Astrocyte (in vitro differentiated cells and primary cell): ENCODE measurements around the gene ICOSLG. TPM values are rescaled to one million over a fixed set of nuclear protein-coding genes. Genes with fewer than 3 reads are reported as not detected.
"Not testable (repeated sequence)": the region's sequence is repeated elsewhere in the genome, so short reads cannot be mapped to it uniquely, and the experiment has no call there.

ENCODE experiments used
- DNase-seq: peaks from one replicate; pipeline ENCODE4 v3.0.0-alpha.2; 2010; ENCODE audit warnings: low read depth
- FAIRE-seq: peaks from 2 replicates; lab custom pipeline; 2011; peaks lifted over from hg19 to GRCh38; lab: Jason Lieb, UNC
- H2AFZ ChIP-seq: 2 replicates; pipeline ENCODE4 v1.6.0; 2012; ENCODE audit warnings: low read depth, low read length, inconsistent platforms
- H3K27ac ChIP-seq: 2 replicates; pipeline ENCODE4 v1.5.1; 2011; ENCODE audit warnings: low read depth, low read length, inconsistent platforms
- H3K27me3 ChIP-seq: 2 replicates; pipeline ENCODE4 v1.6.0; 2011; ENCODE audit warnings: low read length, inconsistent platforms; ENCODE audit not compliant: insufficient read depth
- H3K36me3 ChIP-seq: 2 replicates; pipeline ENCODE4 v1.5.1; 2011; ENCODE audit warnings: low read length, inconsistent platforms; ENCODE audit not compliant: insufficient read depth
- H3K4me1 ChIP-seq: 2 replicates; pipeline ENCODE4 v1.5.1; 2011; ENCODE audit warnings: low read length, inconsistent platforms; ENCODE audit not compliant: insufficient read depth
- H3K4me2 ChIP-seq: 2 replicates; pipeline ENCODE4 v1.6.0; 2012; ENCODE audit warnings: low read length, inconsistent platforms
- H3K4me3 ChIP-seq: 2 replicates; pipeline ENCODE4 v1.5.1; 2011; ENCODE audit warnings: low read depth, mild to moderate bottlenecking, low read length, inconsistent platforms; ENCODE audit not compliant: insufficient read depth
- H3K79me2 ChIP-seq: 2 replicates; pipeline ENCODE4 v1.6.0; 2012; ENCODE audit warnings: mild to moderate bottlenecking, low read length, inconsistent platforms; ENCODE audit not compliant: insufficient read depth
- H3K9ac ChIP-seq: 2 replicates; pipeline ENCODE4 v1.6.0; 2012; ENCODE audit warnings: mild to moderate bottlenecking, low read length, inconsistent platforms
- H3K9me3 ChIP-seq: 2 replicates; pipeline ENCODE4 v1.5.1; 2012; ENCODE audit warnings: low read depth, mild to moderate bottlenecking, low read length, inconsistent platforms; ENCODE audit not compliant: insufficient read depth
- H4K20me1 ChIP-seq: 2 replicates; pipeline ENCODE4 v1.6.0; 2012; ENCODE audit warnings: low read length, inconsistent platforms; ENCODE audit not compliant: insufficient read depth
- H3K27ac Mint-ChIP-seq: one replicate; pipeline ENCODE4 v1.8.0; 2021; ENCODE audit warnings: mild to moderate bottlenecking, mixed read lengths; ENCODE audit not compliant: unreplicated experiment
- H3K27me3 Mint-ChIP-seq: one replicate; pipeline ENCODE4 v1.8.0; 2021; ENCODE audit warnings: low read depth, mixed read lengths; ENCODE audit not compliant: unreplicated experiment
- H3K36me3 Mint-ChIP-seq: one replicate; pipeline ENCODE4 v1.8.0; 2021; ENCODE audit warnings: low read depth, mixed read lengths; ENCODE audit not compliant: unreplicated experiment
- H3K4me1 Mint-ChIP-seq: one replicate; pipeline ENCODE4 v1.8.0; 2021; ENCODE audit warnings: low read depth, mixed read lengths; ENCODE audit not compliant: unreplicated experiment
- H3K4me3 Mint-ChIP-seq: one replicate; pipeline ENCODE4 v1.8.0; 2021; ENCODE audit warnings: mild to moderate bottlenecking, moderate library complexity, mixed read lengths; ENCODE audit not compliant: unreplicated experiment
- H3K9me3 Mint-ChIP-seq: one replicate; pipeline ENCODE4 v1.8.0; 2021; ENCODE audit warnings: mild to moderate bottlenecking, mixed read lengths; ENCODE audit not compliant: unreplicated experiment
- total RNA-seq: library from RNA; stranded (reverse); gene quantifications from 2 replicates; pipeline ENCODE4 v1.2.1, GENCODE V29; 2021

Gene ICOSLG
- total RNA-seq, 1 donor from 2014 or later: 4.7 TPM

DNA sequence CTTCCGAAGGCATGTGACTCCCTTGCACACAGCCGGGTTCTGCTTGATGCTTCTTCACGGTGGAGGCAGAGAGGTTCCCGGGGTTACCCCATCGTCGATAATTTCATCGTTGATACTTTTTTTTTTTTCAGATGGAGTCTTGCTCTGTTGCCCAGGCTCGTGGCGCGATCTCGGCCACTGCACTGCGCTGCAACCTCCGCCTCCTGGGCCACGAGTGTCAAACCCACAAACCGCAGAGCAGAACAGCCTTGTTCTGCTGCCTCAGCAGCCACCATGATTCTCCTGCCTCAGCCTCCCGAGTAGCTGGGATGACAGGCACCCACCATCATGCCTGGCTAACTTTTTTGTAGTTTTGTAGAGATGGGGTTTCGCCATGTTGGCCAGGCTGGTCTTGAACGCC is 20.1 kb downstream of the ICOSLG start:
- not testable (repeated sequence) for H3K27ac ChIP-seq, H3K9me3 Mint-ChIP-seq, DNase-seq, H4K20me1 ChIP-seq, H3K4me1 ChIP-seq, FAIRE-seq, H3K79me2 ChIP-seq, H3K27me3 ChIP-seq, H3K4me2 ChIP-seq, H3K4me3 Mint-ChIP-seq, H2AFZ ChIP-seq, H3K9me3 ChIP-seq, H3K27ac Mint-ChIP-seq, H3K4me1 Mint-ChIP-seq, H3K27me3 Mint-ChIP-seq, H3K9ac ChIP-seq, H3K36me3 Mint-ChIP-seq, H3K36me3 ChIP-seq, H3K4me3 ChIP-seq

DNA sequence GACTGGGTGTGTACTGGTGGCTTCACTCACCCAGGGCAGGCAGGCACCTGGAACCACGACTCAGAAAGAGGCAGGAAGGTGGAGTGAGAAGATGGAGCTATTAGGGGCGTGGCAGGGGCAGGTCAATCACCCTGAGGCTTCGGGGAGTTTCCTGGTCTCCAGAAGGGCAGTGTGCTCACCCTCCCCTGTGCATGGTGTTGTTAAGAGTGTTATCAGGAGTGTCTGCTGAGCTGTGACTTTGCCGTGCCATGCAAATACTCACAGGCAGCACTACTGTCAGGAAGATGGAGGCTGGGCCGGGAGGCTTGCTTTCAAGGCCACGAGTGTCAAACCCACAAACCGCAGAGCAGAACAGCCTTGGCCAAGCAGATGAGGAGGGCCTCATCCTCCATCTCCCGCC is 22.3 kb downstream of the ICOSLG start:
- H4K20me1 ChIP-seq, H3K27me3 Mint-ChIP-seq, H3K4me1 Mint-ChIP-seq, DNase-seq, H3K27ac Mint-ChIP-seq, H3K36me3 Mint-ChIP-seq, H3K27ac ChIP-seq, H3K4me3 Mint-ChIP-seq, H2AFZ ChIP-seq, H3K36me3 ChIP-seq, H3K4me3 ChIP-seq, H3K79me2 ChIP-seq, FAIRE-seq, H3K9ac ChIP-seq, H3K4me2 ChIP-seq, H3K9me3 ChIP-seq, H3K9me3 Mint-ChIP-seq, H3K4me1 ChIP-seq, H3K27me3 ChIP-seq: not testable (repeated sequence)

DNA sequence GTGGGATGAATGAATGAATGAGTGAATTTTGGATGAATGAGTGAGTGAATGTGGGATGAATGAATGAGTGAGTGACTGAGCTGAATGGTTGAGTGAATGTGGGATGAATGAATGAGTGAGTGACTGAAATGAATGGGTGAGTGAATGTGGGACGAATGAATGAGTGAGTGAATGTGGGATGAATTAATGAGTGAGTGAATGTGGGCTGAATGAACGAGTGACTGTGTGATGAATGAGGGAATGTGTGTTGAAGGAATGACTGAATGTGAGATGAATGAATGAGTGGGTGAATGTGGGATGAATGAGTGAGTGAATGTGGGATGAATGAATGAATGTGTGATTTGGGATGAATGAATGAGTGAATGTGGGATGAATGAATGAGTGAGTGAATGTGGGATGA is 28.8 kb downstream of the ICOSLG start:
- not testable (repeated sequence) for H3K4me1 ChIP-seq, H3K27me3 ChIP-seq, DNase-seq, H3K27me3 Mint-ChIP-seq, H3K4me2 ChIP-seq, H3K36me3 ChIP-seq, H3K9me3 ChIP-seq, H3K4me3 Mint-ChIP-seq, H3K4me3 ChIP-seq, H4K20me1 ChIP-seq, FAIRE-seq, H3K27ac ChIP-seq, H3K9me3 Mint-ChIP-seq, H3K27ac Mint-ChIP-seq, H3K79me2 ChIP-seq, H3K4me1 Mint-ChIP-seq, H2AFZ ChIP-seq, H3K9ac ChIP-seq, H3K36me3 Mint-ChIP-seq

DNA sequence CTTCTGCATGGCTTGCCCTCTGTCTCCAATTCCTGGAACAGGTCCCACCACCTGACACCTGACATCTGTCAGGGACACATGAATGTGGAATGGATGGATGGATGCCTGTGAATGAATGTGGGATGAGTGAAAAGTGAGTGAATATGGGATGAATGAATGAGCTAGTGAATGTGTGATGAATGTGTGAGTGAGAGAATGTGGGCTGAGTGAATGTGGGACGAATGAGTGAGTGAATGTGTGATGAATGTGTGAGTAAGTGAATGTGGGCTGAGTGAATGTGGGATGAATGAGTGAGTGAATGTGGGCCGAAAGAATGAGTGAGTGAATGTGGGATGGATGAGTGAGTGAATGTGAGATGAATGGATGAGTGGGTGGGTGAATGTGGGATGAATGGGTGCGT is 29.2 kb downstream of the ICOSLG start:
- H4K20me1 ChIP-seq, H3K4me2 ChIP-seq, H3K36me3 ChIP-seq, H3K4me1 Mint-ChIP-seq, H3K27me3 Mint-ChIP-seq, FAIRE-seq, H3K9me3 Mint-ChIP-seq, H3K4me3 Mint-ChIP-seq, H3K36me3 Mint-ChIP-seq, H3K27ac ChIP-seq, H3K79me2 ChIP-seq, H2AFZ ChIP-seq, H3K4me1 ChIP-seq, DNase-seq, H3K4me3 ChIP-seq, H3K9me3 ChIP-seq, H3K9ac ChIP-seq, H3K27ac Mint-ChIP-seq, H3K27me3 ChIP-seq: not testable (repeated sequence)

DNA sequence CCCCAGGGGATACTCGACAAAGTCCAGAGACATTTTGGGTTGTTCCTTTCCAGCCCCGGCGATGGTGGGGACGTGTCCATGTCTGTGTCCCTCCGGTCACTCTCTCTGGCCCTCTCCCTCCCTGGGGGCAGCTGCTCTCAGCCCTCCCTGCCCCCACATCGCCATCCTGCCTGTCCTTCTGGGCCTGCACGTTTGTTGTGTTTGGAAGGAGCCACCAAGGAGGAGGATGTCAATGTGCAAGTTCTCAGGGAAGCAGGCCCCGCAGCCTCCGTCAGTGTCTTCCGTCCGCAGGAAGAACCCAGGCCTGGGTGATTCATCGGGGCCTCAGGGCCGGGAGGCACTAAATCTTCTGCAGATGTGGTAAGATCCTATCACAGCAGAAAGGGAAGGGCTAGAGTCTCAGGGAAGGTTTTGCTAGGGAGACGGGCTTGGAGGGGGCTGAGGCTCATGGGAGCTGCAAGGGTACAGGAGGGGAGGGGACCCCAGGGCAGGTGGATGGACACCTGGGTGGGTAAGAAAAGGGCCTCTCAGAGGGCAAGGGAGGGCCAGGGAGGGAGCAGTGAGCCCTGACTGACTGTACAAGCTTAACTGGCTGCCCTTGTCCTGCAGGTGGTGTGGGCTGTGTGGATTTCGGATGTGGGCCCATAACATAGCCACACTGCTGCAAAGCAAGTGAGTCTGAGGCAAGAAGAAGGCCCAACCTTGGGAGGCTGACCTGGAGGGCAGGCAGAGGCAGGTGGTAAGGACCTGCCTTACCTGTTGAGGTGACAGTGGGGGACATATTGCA is 32.7 kb downstream of the ICOSLG start:
- not testable (repeated sequence) for DNase-seq, H3K36me3 Mint-ChIP-seq, H3K4me1 Mint-ChIP-seq, H3K27ac ChIP-seq, H3K9me3 ChIP-seq, H3K79me2 ChIP-seq, H3K4me1 ChIP-seq, H4K20me1 ChIP-seq, H3K27ac Mint-ChIP-seq, H3K4me3 ChIP-seq, H3K27me3 ChIP-seq, H3K9me3 Mint-ChIP-seq, H3K4me2 ChIP-seq, FAIRE-seq, H3K9ac ChIP-seq, H3K36me3 ChIP-seq, H3K27me3 Mint-ChIP-seq, H3K4me3 Mint-ChIP-seq, H2AFZ ChIP-seq
